Measurements from ENCODE around the gene NXPH4. TPM values are rescaled to one million over a fixed set of nuclear protein-coding genes. Genes with fewer than 3 reads are reported as not detected.

The NXPH4 gene
- total RNA-seq, 6 donors from 2014 or later, result 0.20 to 0.94 (median 0.22) TPM; not detected in 3

DNA sequence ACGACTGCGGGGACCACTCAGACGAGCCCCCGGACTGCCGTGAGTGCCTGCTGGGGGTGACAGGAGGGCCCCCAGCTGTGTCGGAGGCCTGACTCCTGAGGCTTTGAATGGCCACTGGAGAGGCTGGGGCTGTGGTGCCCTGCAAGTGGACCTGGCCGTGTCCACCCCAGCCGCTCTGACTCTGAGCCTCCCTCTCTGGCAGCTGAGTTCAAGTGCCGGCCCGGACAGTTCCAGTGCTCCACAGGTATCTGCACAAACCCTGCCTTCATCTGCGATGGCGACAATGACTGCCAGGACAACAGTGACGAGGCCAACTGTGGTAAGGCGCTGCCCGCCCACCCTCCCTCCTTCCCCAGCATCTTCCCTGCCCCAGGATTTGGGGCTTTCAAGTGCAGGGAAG is 16.1 kb upstream of the NXPH4 start:
- 84 to 93% methylated on average over 7 to 13 of the region's 15 CpGs for WGBS, 2 donors
- TF ChIP-seq EP300 (IDR thresholded peaks at IDR 0.05), result no peak
- no peak for TF ChIP-seq POLR2AphosphoS5 (IDR thresholded peaks at IDR 0.05)
- no peak for TF ChIP-seq POLR2A (IDR thresholded peaks at IDR 0.05)
- TF ChIP-seq CTCF (IDR thresholded peaks at IDR 0.05), result no peak

GRCh38 chr12:57201219-57201618 is 15.4 kb upstream of the NXPH4 start:
- WGBS, 2 donors, result 85 to 89% methylated on average over 8 of the region's 8 CpGs
- H3K27me3 ChIP-seq, result no peaks in the 10 kb centered on the region
- DNase-seq (no peak), ATAC-seq (ENCODE audit: low FRiP score in 2 of 2) (no peak)
- no peak for TF ChIP-seq EP300 (IDR thresholded peaks at IDR 0.05)
- no peak for TF ChIP-seq POLR2A (IDR thresholded peaks at IDR 0.05)
- TF ChIP-seq CTCF (IDR thresholded peaks at IDR 0.05), result no peak
- TF ChIP-seq POLR2AphosphoS5 (IDR thresholded peaks at IDR 0.05), result no peak
- H3K9me3 ChIP-seq, result no peaks in the 10 kb centered on the region
- peaks cover 5 to 100% (median 86%) of the 10 kb centered on the region in 4 donors for H3K36me3 ChIP-seq
- H3K4me1 ChIP-seq, result no peaks in the 10 kb centered on the region
- H3K4me3 ChIP-seq, result no peak overlapping the region
- H3K27ac ChIP-seq, result no peak overlapping the region

More for the DNA sequence above, 16.1 kb upstream of the NXPH4 start:
- no peak for ATAC-seq (ENCODE audit: low FRiP score in 2 of 2)
- Histone ChIP-seq H3K4me3 (no peak overlapping the region), H3K27me3 (no peaks in the 10 kb centered on the region), H3K27ac (no peak overlapping the region), H3K36me3 (peaks cover 5 to 100% (median 86%) of the 10 kb centered on the region in 4 donors), H3K4me1 (no peaks in the 10 kb centered on the region), H3K9me3 (no peaks in the 10 kb centered on the region)
- DNase-seq, result peak in 1 of 2 donors; percentile 53

- H3K4me3 ChIP-seq, result no peak overlapping the region
- no peak overlapping the region for H3K27ac ChIP-seq
- H3K27me3 ChIP-seq, result no peaks in the 10 kb centered on the region
- WGBS, 2 donors, result 87 to 94% methylated on average over 16 of the region's 16 CpGs
- DNase-seq (peak in 1 of 2 donors; percentile 72), ATAC-seq (ENCODE audit: low FRiP score in 2 of 2) (no peak)
- TF ChIP-seq EP300 (IDR thresholded peaks at IDR 0.05) (no peak), CTCF (IDR thresholded peaks at IDR 0.05) (no peak), POLR2A (IDR thresholded peaks at IDR 0.05) (no peak), POLR2AphosphoS5 (IDR thresholded peaks at IDR 0.05) (no peak)
- H3K4me1 ChIP-seq, result no peaks in the 10 kb centered on the region
- H3K36me3 ChIP-seq, result peaks cover 5 to 100% (median 86%) of the 10 kb centered on the region in 4 donors
- no peaks in the 10 kb centered on the region for H3K9me3 ChIP-seq
Observed at GRCh38 chr12:57201631-57202030, 15.0 kb upstream of the NXPH4 start.

GRCh38 chr12:57202321-57202720 is 14.3 kb upstream of the NXPH4 start:
- Histone ChIP-seq H3K36me3 (peaks cover 5 to 96% (median 81%) of the 10 kb centered on the region in 4 donors), H3K27ac (no peak overlapping the region), H3K4me1 (no peaks in the 10 kb centered on the region), H3K27me3 (no peaks in the 10 kb centered on the region), H3K4me3 (no peak overlapping the region), H3K9me3 (no peaks in the 10 kb centered on the region)
- TF ChIP-seq CTCF (IDR thresholded peaks at IDR 0.05), result no peak
- TF ChIP-seq POLR2AphosphoS5 (IDR thresholded peaks at IDR 0.05), result no peak
- TF ChIP-seq EP300 (IDR thresholded peaks at IDR 0.05), result no peak
- no peak for TF ChIP-seq POLR2A (IDR thresholded peaks at IDR 0.05)
- ATAC-seq (ENCODE audit: low FRiP score in 2 of 2) (no peak), DNase-seq (peak in 1 of 2 donors; percentile 72)
- WGBS, 2 donors, result 94 to 98% methylated on average over 16 to 17 of the region's 19 CpGs

DNA sequence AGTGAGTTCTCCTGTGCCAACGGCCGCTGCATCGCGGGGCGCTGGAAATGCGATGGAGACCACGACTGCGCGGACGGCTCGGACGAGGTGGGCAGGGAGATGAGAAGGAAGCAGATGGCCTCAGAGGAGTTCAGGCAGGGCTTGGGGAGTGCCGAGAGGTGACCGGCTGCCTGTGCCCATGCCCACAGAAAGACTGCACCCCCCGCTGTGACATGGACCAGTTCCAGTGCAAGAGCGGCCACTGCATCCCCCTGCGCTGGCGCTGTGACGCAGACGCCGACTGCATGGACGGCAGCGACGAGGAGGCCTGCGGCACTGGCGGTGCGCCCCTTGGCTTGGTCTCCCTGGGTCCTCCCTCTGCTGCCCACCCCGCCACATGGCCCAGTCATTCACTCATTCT is 13.4 kb upstream of the NXPH4 start:
- H3K36me3 ChIP-seq, result peaks cover 5 to 95% (median 78%) of the 10 kb centered on the region in 4 donors
- H3K4me1 ChIP-seq, result no peaks in the 10 kb centered on the region
- no peak overlapping the region for H3K27ac ChIP-seq
- DNase-seq, result peak in 1 of 2 donors; percentile 80
- no peak overlapping the region for H3K4me3 ChIP-seq
- ATAC-seq (ENCODE audit: low FRiP score in 2 of 2), result no peak
- TF ChIP-seq POLR2A (IDR thresholded peaks at IDR 0.05) (no peak), CTCF (IDR thresholded peaks at IDR 0.05) (no peak), EP300 (IDR thresholded peaks at IDR 0.05) (no peak), POLR2AphosphoS5 (IDR thresholded peaks at IDR 0.05) (no peak)
- H3K27me3 ChIP-seq, result no peaks in the 10 kb centered on the region
- no peaks in the 10 kb centered on the region for H3K9me3 ChIP-seq
- 93 to 99% methylated on average over 13 to 26 of the region's 28 CpGs for WGBS, 2 donors
